Bronchial epithelial cell (primary cell): ENCODE results near the gene WASHC4. TPM values are rescaled to one million over a fixed set of nuclear protein-coding genes. Genes with fewer than 3 reads are reported as not detected.

ENCODE experiments used
- DNase-seq: peaks from one replicate; pipeline ENCODE4 v3.0.0-alpha.2; 2010; ENCODE audit warnings: low read depth
- FAIRE-seq: peaks from 2 replicates; lab custom pipeline; 2011; peaks lifted over from hg19 to GRCh38; lab: Jason Lieb, UNC
- H3K27me3 ChIP-seq: 2 replicates; pipeline ENCODE4 v1.5.1; 2011; ENCODE audit warnings: low read length; ENCODE audit not compliant: control insufficient read depth, insufficient read depth
- H3K36me3 ChIP-seq: 2 replicates; pipeline ENCODE4 v1.5.1; 2011; ENCODE audit warnings: low read length; ENCODE audit not compliant: control insufficient read depth, insufficient read depth
- H3K4me3 ChIP-seq: 2 replicates; pipeline ENCODE4 v1.5.1; 2011; ENCODE audit warnings: mild to moderate bottlenecking, low read depth, low read length, control low read depth
- CTCF ChIP-seq: IDR thresholded peaks from 2 replicates; pipeline ENCODE4 v1.5.1; 2011; ENCODE audit warnings: mild to moderate bottlenecking, moderate library complexity, low read length, control low read depth, inconsistent platforms; ENCODE audit not compliant: insufficient read depth, severe bottlenecking
- total RNA-seq: library from RNA; depleted of rRNA; stranded (reverse); fragments of >200 nt; gene quantifications from 2 replicates; pipeline ENCODE4 v1.2.1, GENCODE V29; 2014

The WASHC4 gene
- total RNA-seq, 1 donor from 2014 or later = 60.8 TPM

DNA sequence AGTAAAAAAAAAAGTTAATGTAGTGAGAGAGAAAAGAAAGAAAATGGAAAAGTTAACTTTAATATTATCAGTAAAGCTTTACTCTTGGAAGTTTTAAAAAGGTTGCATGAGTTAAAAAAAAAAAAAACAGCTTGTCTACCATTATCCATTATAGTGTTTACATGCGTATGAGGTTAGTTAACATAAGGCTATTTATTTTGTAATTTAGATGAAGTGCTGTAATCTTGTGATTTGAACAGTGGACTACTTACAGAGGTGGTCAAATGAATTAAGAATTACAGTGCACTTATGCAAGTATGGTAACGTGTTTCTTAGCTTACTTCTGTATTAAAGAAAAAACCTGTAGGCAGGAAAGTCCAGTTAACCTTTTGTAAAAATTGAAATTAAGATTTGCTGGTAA is 30.7 kb downstream of the WASHC4 start:
- Histone ChIP-seq H3K36me3 (peaks cover 9% of the 10 kb centered on the region), H3K27me3 (no peaks in the 10 kb centered on the region), H3K4me3 (no peak overlapping the region)
- DNase-seq = no peak
- TF ChIP-seq CTCF = no peak
- FAIRE-seq = no peak

- no peak overlapping the region for H3K4me3 ChIP-seq
- no peak for DNase-seq
- peaks cover 11% of the 10 kb centered on the region for H3K36me3 ChIP-seq
- no peak for TF ChIP-seq CTCF
- no peaks in the 10 kb centered on the region for H3K27me3 ChIP-seq
- FAIRE-seq = no peak
Observed at GRCh38 chr12:105141320-105141922, 33.9 kb downstream of the WASHC4 start.

GRCh38 chr12:105142259-105142658 is 34.7 kb downstream of the WASHC4 start:
- DNase-seq = no peak
- TF ChIP-seq CTCF = no peak
- Histone ChIP-seq H3K36me3 (peaks cover 12% of the 10 kb centered on the region), H3K4me3 (no peak overlapping the region), H3K27me3 (no peaks in the 10 kb centered on the region)
- no peak for FAIRE-seq

DNA sequence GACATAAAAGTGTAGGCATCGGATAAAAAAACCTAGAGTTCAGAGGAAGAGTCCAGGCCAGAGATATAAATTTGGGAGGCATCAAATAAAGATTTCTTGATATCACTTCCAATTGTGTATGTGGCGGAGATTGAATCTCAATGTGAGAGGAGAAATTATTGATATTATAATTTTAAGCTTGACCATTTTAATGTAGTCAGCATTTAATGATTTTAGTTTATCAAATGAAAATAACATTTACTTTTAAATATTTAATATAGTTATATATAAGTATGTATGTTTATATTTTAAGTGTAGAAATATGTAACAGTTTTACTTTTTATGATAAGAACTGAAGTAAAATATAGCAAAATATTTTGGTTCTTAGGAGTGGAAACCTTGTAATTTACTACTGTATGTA is 48.7 kb downstream of the WASHC4 start:
- Histone ChIP-seq H3K36me3 (peaks cover 5% of the 10 kb centered on the region), H3K27me3 (no peaks in the 10 kb centered on the region), H3K4me3 (no peak overlapping the region)
- FAIRE-seq = no peak
- no peak for DNase-seq
- no peak for TF ChIP-seq CTCF

DNA sequence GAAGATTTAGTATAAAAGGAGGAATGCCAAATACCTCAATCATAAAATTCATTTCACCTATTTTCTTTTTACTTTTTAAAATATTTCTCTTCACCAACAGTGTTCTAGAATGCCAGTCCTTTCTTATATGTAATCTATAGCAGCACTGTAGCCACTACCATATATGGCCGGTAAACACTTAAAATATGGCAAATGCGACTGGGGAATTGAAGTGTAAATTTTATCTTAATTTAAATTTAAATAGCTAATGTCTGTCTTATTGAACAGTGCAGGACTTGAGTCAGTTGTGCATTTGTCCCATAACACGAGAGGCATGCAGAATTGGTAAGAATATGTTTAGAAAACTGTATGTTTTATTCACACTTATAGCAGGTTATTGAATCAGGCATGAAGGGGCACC is 50.1 kb downstream of the WASHC4 start:
- Histone ChIP-seq H3K4me3 (no peak overlapping the region), H3K36me3 (peaks cover 3% of the 10 kb centered on the region), H3K27me3 (no peaks in the 10 kb centered on the region)
- TF ChIP-seq CTCF = no peak
- FAIRE-seq (no peak), DNase-seq (no peak)

- TF ChIP-seq CTCF = no peak
- FAIRE-seq = no peak
- no peak for DNase-seq
- H3K4me3 ChIP-seq = no peak overlapping the region
- no peaks in the 10 kb centered on the region for H3K27me3 ChIP-seq
- H3K36me3 ChIP-seq = peaks cover 4% of the 10 kb centered on the region
Observed at GRCh38 chr12:105158876-105159275, 51.3 kb downstream of the WASHC4 start.
